ENCODE data around the gene TMCO4.
A peak's percentile ranks its signal among the peaks of the same experiment; 100 is the strongest.

DNA sequence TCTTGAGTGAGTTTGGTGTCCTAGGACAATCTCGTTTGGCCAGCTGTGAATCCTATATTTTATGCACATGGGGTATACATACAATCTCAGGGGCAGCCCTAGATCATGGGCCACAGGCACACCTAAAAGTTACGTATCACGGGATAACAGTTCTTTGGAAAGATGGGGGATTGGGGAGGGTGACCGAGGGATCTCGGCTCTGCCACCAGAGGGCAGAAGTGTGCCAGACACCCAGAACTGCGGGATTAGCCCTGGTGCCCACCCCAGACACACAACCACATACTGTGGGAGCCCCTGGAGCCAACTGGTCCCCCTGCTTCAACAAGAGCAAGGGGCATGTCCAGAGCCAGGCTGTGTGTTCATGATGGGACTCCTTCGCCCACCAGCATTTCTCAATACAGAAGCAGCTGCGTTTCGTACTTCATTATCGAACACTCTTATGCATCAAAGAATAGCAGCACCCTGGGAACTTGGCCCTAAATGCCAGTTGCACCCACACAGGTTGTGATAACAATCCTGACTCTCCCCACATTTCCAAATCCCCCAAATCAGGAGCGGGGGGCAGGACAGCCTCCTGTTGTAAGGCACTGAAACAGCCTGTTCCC lies 37.4 kb downstream of the TMCO4 start:
- TF ChIP-seq, protein P1, sequence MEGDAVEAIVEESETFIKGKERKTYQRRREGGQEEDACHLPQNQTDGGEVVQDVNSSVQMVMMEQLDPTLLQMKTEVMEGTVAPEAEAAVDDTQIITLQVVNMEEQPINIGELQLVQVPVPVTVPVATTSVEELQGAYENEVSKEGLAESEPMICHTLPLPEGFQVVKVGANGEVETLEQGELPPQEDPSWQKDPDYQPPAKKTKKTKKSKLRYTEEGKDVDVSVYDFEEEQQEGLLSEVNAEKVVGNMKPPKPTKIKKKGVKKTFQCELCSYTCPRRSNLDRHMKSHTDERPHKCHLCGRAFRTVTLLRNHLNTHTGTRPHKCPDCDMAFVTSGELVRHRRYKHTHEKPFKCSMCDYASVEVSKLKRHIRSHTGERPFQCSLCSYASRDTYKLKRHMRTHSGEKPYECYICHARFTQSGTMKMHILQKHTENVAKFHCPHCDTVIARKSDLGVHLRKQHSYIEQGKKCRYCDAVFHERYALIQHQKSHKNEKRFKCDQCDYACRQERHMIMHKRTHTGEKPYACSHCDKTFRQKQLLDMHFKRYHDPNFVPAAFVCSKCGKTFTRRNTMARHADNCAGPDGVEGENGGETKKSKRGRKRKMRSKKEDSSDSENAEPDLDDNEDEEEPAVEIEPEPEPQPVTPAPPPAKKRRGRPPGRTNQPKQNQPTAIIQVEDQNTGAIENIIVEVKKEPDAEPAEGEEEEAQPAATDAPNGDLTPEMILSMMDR (IDR thresholded peaks at IDR 0.05): peak in 2 of 3 experiments; percentile 32 to 53
- no peak for TF ChIP-seq POLR2A (IDR thresholded peaks at IDR 0.05)
